ENCODE data around the gene NEURL3. TPM values are rescaled to one million over a fixed set of nuclear protein-coding genes. Genes with fewer than 3 reads are reported as not detected.

NEURL3 gene
- total RNA-seq, 1 experiment from 2014 or later = 4.2 TPM

GRCh38 chr2:96548558-96549465 is 43.7 kb upstream of the NEURL3 start:
- Mint-ChIP-seq H3K27ac (ENCODE audit: unreplicated experiment) (no peak overlapping the region), H3K4me1 (ENCODE audit: low read depth, unreplicated experiment) (no peaks in the 10 kb centered on the region), H3K4me3 (ENCODE audit: unreplicated experiment) (no peak overlapping the region), H3K9me3 (ENCODE audit: unreplicated experiment) (no peaks in the 10 kb centered on the region), H3K36me3 (ENCODE audit: insufficient read depth, unreplicated experiment) (no peaks in the 10 kb centered on the region), H3K27me3 (ENCODE audit: insufficient read depth, unreplicated experiment) (no peaks in the 10 kb centered on the region)
- no TSS peak for BruUV-seq (replicated peaks)
- no peaks in the 10 kb centered on the region for H3K36me3 ChIP-seq (ENCODE audit: control insufficient read depth, insufficient read depth, low read length)
- peaks cover 6% of the 10 kb centered on the region; the same call in 1 of the 2 replicates for H3K9me3 ChIP-seq
- ChIA-PET POLR2A (no interaction called here), CTCF (interaction anchor here (1.1 to 1.6 kb wide), 2 partner anchors 11 to 99 kb away, joined by 3 to 6 read pairs; no protein-coding TSS in a partner anchor)
- peak in 1 of 2 experiments; percentile 9 for DNase-seq
- intact Hi-C loops (cut with micrococcal nuclease; ENCODE audit: unreplicated experiment) = no loop called here
- H3K4me1 ChIP-seq = no peaks in the 10 kb centered on the region
- H3K4me3 ChIP-seq (ENCODE audit: low read depth, low read length) = no peak overlapping the region
- no peaks in the 10 kb centered on the region for H3K27me3 ChIP-seq (replicated peaks; ENCODE audit: control insufficient read depth, insufficient read depth, low read length)
- no peak for TF ChIP-seq CTCF (IDR thresholded peaks at IDR 0.05; ENCODE audit: insufficient read depth in 1 of 2, low read depth in 1 of 2, low read length in 1 of 2, severe bottlenecking in 1 of 2, unreplicated experiment in 1 of 2)

- H3K36me3 ChIP-seq (ENCODE audit: control insufficient read depth, insufficient read depth, low read length) = no peaks in the 10 kb centered on the region
- Mint-ChIP-seq H3K27me3 (ENCODE audit: insufficient read depth, unreplicated experiment) (no peaks in the 10 kb centered on the region), H3K4me3 (ENCODE audit: unreplicated experiment) (no peak overlapping the region)
These were observed 42.6 kb upstream of the NEURL3 start for GRCh38 chr2:96547731-96548171.

More at GRCh38 chr2:96547731-96548171, 42.6 kb upstream of the NEURL3 start:
- no peak for DNase-seq
- no peak for TF ChIP-seq CTCF (IDR thresholded peaks at IDR 0.05; ENCODE audit: insufficient read depth in 1 of 2, low read depth in 1 of 2, low read length in 1 of 2, severe bottlenecking in 1 of 2, unreplicated experiment in 1 of 2)
- POLR2A ChIA-PET = no interaction called here
- H3K27ac Mint-ChIP-seq (ENCODE audit: unreplicated experiment) = no peak overlapping the region
- no peaks in the 10 kb centered on the region for H3K9me3 Mint-ChIP-seq (ENCODE audit: unreplicated experiment)
- no peaks in the 10 kb centered on the region for H3K36me3 Mint-ChIP-seq (ENCODE audit: insufficient read depth, unreplicated experiment)
- H3K27me3 ChIP-seq (replicated peaks; ENCODE audit: control insufficient read depth, insufficient read depth, low read length) = no peaks in the 10 kb centered on the region
- no peaks in the 10 kb centered on the region for H3K4me1 Mint-ChIP-seq (ENCODE audit: low read depth, unreplicated experiment)
- BruUV-seq (replicated peaks) = no TSS peak
- no peaks in the 10 kb centered on the region for H3K4me1 ChIP-seq
- H3K4me3 ChIP-seq (ENCODE audit: low read depth, low read length) = no peak overlapping the region
- CTCF ChIA-PET = interaction anchor here (1.1 kb wide), 1 partner anchor 100 kb away, joined by 3 read pairs; no protein-coding TSS in a partner anchor
- intact Hi-C loops (cut with micrococcal nuclease; ENCODE audit: unreplicated experiment) = no loop called here
- peaks cover 6% of the 10 kb centered on the region; the same call in 1 of the 2 replicates for H3K9me3 ChIP-seq
